BE2C (cell line): Measurements from ENCODE around the gene AAK1.

Experiments used
- DNase-seq: peaks from one replicate; pipeline ENCODE4 v3.0.0-alpha.2; 2020
- H3K27me3 ChIP-seq: fragments of 250-450 bp; sonication (Bioruptor Pico); 2 replicates; pipeline ENCODE4 v1.5.1; 2020; ENCODE audit warnings: mild to moderate bottlenecking
- H3K36me3 ChIP-seq: fragments of 250-450 bp; sonication (Bioruptor Pico); 2 replicates; pipeline ENCODE4 v1.5.1; 2020; ENCODE audit warnings: mild to moderate bottlenecking
- H3K4me1 ChIP-seq: fragments of 250-450 bp; sonication (Bioruptor Pico); 2 replicates; pipeline ENCODE4 v1.5.1; 2020
- H3K4me3 ChIP-seq: 2 replicates; pipeline ENCODE4 v1.5.1; 2011; ENCODE audit warnings: low read depth, low read length
- H3K9me3 ChIP-seq: fragments of 250-450 bp; sonication (Bioruptor Pico); 2 replicates; pipeline ENCODE4 v1.5.1; 2020
- TF ChIP-seq, protein P1 (sequence below): IDR thresholded peaks from 2 replicates; pipeline ENCODE4 v1.5.1; 2012; ENCODE audit warnings: mild to moderate bottlenecking, low read depth, low read length

Gene AAK1

DNA sequence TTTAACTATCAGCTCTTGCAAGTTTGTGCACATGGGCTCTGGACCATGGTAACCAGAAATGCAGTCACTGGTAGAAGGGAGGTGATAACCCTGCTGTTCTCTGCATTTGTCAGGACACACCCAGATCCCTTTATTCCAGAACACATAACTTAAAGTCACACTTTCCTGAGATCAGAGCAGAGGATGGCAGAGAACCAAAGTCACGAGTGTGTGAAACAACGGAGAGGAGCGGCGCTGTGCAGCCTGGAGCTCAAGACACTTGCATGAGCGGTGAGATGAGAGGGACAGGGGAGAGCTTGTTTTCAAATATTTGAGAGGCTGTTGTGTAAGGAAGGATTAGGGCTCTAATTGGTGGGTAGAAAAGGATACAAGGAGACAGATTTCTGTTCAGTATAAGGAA, 43.3 kb upstream of the AAK1 start:
- TF ChIP-seq, protein P1, sequence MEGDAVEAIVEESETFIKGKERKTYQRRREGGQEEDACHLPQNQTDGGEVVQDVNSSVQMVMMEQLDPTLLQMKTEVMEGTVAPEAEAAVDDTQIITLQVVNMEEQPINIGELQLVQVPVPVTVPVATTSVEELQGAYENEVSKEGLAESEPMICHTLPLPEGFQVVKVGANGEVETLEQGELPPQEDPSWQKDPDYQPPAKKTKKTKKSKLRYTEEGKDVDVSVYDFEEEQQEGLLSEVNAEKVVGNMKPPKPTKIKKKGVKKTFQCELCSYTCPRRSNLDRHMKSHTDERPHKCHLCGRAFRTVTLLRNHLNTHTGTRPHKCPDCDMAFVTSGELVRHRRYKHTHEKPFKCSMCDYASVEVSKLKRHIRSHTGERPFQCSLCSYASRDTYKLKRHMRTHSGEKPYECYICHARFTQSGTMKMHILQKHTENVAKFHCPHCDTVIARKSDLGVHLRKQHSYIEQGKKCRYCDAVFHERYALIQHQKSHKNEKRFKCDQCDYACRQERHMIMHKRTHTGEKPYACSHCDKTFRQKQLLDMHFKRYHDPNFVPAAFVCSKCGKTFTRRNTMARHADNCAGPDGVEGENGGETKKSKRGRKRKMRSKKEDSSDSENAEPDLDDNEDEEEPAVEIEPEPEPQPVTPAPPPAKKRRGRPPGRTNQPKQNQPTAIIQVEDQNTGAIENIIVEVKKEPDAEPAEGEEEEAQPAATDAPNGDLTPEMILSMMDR = no peak
- Histone ChIP-seq H3K4me1 (no peaks in the 10 kb centered on the region; the same call in 1 of the 2 replicates), H3K36me3 (no peaks in the 10 kb centered on the region), H3K27me3 (no peaks in the 10 kb centered on the region), H3K9me3 (no peaks in the 10 kb centered on the region), H3K4me3 (no peak overlapping the region)
- DNase-seq = no peak

DNA sequence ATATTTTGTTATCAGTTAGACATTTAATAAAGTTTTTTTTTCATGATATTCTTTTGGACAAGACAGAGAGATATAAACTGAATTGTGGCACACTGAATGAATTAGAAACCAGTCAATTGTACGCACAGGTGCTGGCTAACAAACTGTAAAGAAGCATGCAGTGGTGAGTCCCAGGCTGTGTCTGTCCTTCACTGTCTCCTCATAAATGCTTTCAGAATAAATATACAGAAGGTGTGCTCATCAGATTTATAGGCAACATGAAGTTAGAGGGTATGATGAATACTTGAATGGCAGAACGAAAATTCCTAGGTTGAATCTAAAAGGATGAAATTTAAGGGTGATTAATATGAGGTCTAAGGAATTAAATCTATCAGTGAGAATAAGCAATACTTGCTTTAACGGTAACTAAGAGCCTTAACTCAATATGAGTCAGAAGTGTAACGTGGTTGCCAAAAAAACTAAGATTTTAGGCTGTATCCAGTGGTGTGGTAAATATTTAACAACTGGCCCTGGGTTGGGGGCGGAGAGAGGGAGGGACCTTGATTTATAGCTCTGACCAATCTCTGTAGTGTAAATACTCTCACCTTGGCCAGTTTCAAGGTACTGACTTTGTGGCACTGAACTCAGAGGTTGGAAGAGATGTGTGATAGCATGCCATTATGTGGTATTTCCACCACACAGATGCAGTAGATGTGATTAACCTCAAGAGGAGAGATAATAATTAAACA, 41.9 kb upstream of the AAK1 start:
- Histone ChIP-seq H3K36me3 (no peaks in the 10 kb centered on the region), H3K9me3 (no peaks in the 10 kb centered on the region), H3K4me3 (no peak overlapping the region), H3K27me3 (no peaks in the 10 kb centered on the region), H3K4me1 (no peaks in the 10 kb centered on the region; the same call in 1 of the 2 replicates)
- no peak for DNase-seq
- TF ChIP-seq, protein P1 = no peak

DNA sequence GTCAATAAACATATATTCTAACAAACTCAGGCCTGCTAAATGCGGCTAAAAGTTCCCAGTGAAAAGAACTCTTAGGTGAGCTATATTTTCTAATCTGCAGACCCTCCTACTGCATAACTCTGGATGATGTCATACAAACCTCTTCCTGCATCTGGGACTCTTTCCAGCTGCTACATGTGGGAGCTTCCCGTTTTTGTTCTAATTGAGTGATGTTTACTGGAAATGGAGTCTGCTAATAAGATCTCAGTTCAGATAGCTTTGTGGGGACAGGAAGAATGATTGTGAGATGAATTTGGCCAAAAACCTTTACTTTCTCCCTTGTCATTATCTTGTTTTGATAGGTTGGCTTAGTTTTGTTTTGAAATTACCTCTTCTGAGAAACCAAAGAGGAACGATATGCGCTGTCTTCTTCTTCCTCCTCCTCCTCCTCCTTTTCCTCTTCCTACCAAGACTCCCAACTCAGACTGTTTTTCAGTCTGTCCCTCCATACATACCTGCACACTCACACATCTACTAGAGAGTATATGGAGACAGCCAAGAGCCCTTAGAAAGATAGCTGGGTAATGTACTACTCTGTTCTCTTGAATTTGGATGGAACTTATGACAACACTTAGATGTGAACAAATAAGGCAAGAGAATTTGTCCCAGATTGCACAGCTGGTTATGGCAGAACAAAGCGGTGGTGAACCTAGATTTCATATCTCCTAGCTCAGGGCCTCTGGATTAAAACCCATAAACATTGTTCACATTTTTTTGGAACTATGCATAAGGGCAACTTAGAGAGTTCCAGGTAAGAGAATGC, 39.8 kb upstream of the AAK1 start:
- peak overlapping the region; percentile 19 for H3K4me3 ChIP-seq
- H3K4me1 ChIP-seq = no peaks in the 10 kb centered on the region; the same call in 1 of the 2 replicates
- TF ChIP-seq, protein P1 = no peak
- H3K36me3 ChIP-seq = no peaks in the 10 kb centered on the region
- no peaks in the 10 kb centered on the region for H3K9me3 ChIP-seq
- H3K27me3 ChIP-seq = no peaks in the 10 kb centered on the region
- DNase-seq = peak; percentile 34

DNA sequence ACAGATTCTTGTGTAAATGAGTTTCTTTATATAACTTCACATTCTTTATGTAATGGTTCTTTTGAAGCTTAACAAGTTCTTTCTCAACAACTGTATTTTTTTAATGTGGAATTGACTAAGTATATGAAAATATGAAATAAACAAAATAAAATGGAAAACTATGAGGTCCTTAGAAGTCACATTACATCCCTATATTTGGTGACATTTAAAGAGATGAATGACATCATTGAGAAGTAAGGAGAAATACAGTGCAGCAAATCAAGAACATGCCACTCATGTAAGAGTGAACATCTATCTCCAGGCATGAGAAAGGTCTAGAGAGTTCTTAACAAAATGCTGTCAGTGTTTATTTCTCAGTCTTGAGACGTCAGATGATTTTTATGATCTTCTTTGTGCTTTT, 39.0 kb upstream of the AAK1 start:
- no peak for DNase-seq
- H3K4me3 ChIP-seq = no peak overlapping the region
- no peaks in the 10 kb centered on the region for H3K36me3 ChIP-seq
- no peaks in the 10 kb centered on the region; the same call in 1 of the 2 replicates for H3K4me1 ChIP-seq
- TF ChIP-seq, protein P1 = no peak
- H3K27me3 ChIP-seq = no peaks in the 10 kb centered on the region
- H3K9me3 ChIP-seq = no peaks in the 10 kb centered on the region

DNA sequence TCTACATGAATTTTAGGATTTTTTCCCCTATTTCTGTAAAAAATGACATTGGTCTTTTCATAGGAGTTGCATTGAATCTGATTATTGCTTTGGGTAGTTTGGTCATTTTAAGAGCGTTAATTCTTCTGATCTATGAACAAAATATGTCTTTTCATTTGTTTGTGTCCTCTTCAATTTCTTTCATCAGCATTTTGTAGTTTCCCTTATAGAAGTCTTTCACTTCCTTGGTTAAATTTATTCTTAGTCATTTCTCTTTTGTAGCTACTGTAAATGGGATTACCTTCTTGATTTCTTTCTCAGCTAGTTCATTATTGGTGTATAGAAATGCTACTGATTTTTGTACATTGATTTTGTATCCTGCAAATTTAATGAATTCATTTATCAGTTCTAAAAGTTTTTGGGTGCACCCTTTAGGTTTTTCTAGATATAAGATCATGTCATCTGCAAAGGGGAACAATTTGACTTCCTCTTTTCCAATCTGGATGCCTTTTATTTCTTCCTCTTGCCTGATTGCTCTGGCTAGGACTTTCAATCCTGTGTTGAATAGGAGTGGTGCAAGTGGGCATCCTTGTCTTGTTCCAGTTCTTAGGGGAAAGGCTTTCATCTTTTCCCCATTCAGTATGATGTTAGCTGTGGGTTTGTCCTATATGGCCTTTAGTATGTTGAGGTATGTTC, 36.6 kb upstream of the AAK1 start:
- H3K36me3 ChIP-seq = no peaks in the 10 kb centered on the region
- no peaks in the 10 kb centered on the region; the same call in 1 of the 2 replicates for H3K4me1 ChIP-seq
- no peaks in the 10 kb centered on the region for H3K27me3 ChIP-seq
- H3K4me3 ChIP-seq = no peak overlapping the region
- no peak for DNase-seq
- H3K9me3 ChIP-seq = no peaks in the 10 kb centered on the region
- TF ChIP-seq, protein P1 = no peak
